ENCODE data around the gene RALGPS1.

GRCh38 chr9:127012250-127012649, 97.7 kb downstream of the RALGPS1 start:
- TF ChIP-seq, protein P1, sequence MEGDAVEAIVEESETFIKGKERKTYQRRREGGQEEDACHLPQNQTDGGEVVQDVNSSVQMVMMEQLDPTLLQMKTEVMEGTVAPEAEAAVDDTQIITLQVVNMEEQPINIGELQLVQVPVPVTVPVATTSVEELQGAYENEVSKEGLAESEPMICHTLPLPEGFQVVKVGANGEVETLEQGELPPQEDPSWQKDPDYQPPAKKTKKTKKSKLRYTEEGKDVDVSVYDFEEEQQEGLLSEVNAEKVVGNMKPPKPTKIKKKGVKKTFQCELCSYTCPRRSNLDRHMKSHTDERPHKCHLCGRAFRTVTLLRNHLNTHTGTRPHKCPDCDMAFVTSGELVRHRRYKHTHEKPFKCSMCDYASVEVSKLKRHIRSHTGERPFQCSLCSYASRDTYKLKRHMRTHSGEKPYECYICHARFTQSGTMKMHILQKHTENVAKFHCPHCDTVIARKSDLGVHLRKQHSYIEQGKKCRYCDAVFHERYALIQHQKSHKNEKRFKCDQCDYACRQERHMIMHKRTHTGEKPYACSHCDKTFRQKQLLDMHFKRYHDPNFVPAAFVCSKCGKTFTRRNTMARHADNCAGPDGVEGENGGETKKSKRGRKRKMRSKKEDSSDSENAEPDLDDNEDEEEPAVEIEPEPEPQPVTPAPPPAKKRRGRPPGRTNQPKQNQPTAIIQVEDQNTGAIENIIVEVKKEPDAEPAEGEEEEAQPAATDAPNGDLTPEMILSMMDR (IDR thresholded peaks at IDR 0.05; ENCODE audit: low read length): no peak
- no peak for TF ChIP-seq EZH2phosphoT487 (IDR thresholded peaks at IDR 0.05; ENCODE audit: low read length)
